Activated naive CD4-positive, alpha-beta T cell treated with anti-CD3 and anti-CD28 coated beads, Interleukin-2, amount 10 ng/mL, durations not matched to agents 7 days and 5 days (primary cell): ENCODE results near the gene ILDR2.
A peak's percentile ranks its signal among the peaks of the same experiment; 100 is the strongest.

Experiments used
- CTCF ChIA-PET: fragments of 350-600 bp; sonication (Branson Sonifier 250); formaldehyde crosslinking; loops from one replicate; lab custom pipeline; 2021; ENCODE audit warnings: antibody characterized with exemption; lab: Charles Lee
- DNase-seq: peaks from one replicate; pipeline ENCODE4 v3.0.0-alpha.2; 2020
- H3K27ac Mint-ChIP-seq: one replicate; pipeline ENCODE4 v1.8.0; 2021; ENCODE audit warnings: mild to moderate bottlenecking, moderate library complexity, mixed read lengths
- H3K27me3 Mint-ChIP-seq: one replicate; pipeline ENCODE4 v1.8.0; 2021; ENCODE audit warnings: mild to moderate bottlenecking, mixed read lengths
- H3K36me3 Mint-ChIP-seq: one replicate; pipeline ENCODE4 v1.8.0; 2021; ENCODE audit warnings: mixed read lengths
- H3K4me1 Mint-ChIP-seq: one replicate; pipeline ENCODE4 v1.8.0; 2021; ENCODE audit warnings: mixed read lengths
- H3K4me3 Mint-ChIP-seq: one replicate; pipeline ENCODE4 v1.8.0; 2021; ENCODE audit warnings: mild to moderate bottlenecking, moderate library complexity, mixed read lengths
- H3K9me3 Mint-ChIP-seq: one replicate; pipeline ENCODE4 v1.8.0; 2021; ENCODE audit warnings: mixed read lengths

The ILDR2 gene

GRCh38 chr1:166907051-166907450 lies 68.3 kb downstream of the ILDR2 start:
- no peak for DNase-seq

GRCh38 chr1:166906647-166907046 lies 68.7 kb downstream of the ILDR2 start:
- no peak overlapping the region for H3K4me3 Mint-ChIP-seq
- H3K27ac Mint-ChIP-seq: no peak overlapping the region
- H3K27me3 Mint-ChIP-seq: peaks cover 8% of the 10 kb centered on the region
- peaks cover 28% of the 10 kb centered on the region for H3K4me1 Mint-ChIP-seq
- DNase-seq: no peak
- CTCF ChIA-PET: interaction anchor here (1.2 to 20.7 kb wide), 3 partner anchors 22 to 152 kb away, joined by 3 to 682 read pairs (median 32); no protein-coding TSS in a partner anchor
- no peaks in the 10 kb centered on the region for H3K36me3 Mint-ChIP-seq
- H3K9me3 Mint-ChIP-seq: no peaks in the 10 kb centered on the region

More at GRCh38 chr1:166907051-166907450, 68.3 kb downstream of the ILDR2 start:
- peaks cover 28% of the 10 kb centered on the region for H3K4me1 Mint-ChIP-seq
- CTCF ChIA-PET: interaction anchor here (4.5 to 20.7 kb wide), 2 partner anchors 23 to 151 kb away, joined by 32 to 682 read pairs; no protein-coding TSS in a partner anchor
- no peaks in the 10 kb centered on the region for H3K9me3 Mint-ChIP-seq
- H3K27me3 Mint-ChIP-seq: peaks cover 8% of the 10 kb centered on the region
- H3K27ac Mint-ChIP-seq: no peak overlapping the region
- no peaks in the 10 kb centered on the region for H3K36me3 Mint-ChIP-seq
- no peak overlapping the region for H3K4me3 Mint-ChIP-seq

- Mint-ChIP-seq H3K4me1 (peaks cover 25% of the 10 kb centered on the region), H3K36me3 (no peaks in the 10 kb centered on the region), H3K27me3 (peaks cover 8% of the 10 kb centered on the region), H3K4me3 (no peak overlapping the region), H3K27ac (peak overlapping the region; percentile 16), H3K9me3 (no peaks in the 10 kb centered on the region)
- DNase-seq: peak; percentile 25
- CTCF ChIA-PET: interaction anchor here (0.5 to 20.7 kb wide), 4 partner anchors 21 to 153 kb away, joined by 3 to 682 read pairs (median 4); no protein-coding TSS in a partner anchor
Observed at GRCh38 chr1:166905900-166906299, 69.4 kb downstream of the ILDR2 start.

GRCh38 chr1:166905136-166905535 lies 70.2 kb downstream of the ILDR2 start:
- DNase-seq: no peak
- Mint-ChIP-seq H3K9me3 (no peaks in the 10 kb centered on the region), H3K4me3 (no peak overlapping the region), H3K36me3 (no peaks in the 10 kb centered on the region), H3K27me3 (peaks cover 11% of the 10 kb centered on the region), H3K27ac (no peak overlapping the region), H3K4me1 (peaks cover 19% of the 10 kb centered on the region)
- CTCF ChIA-PET: interaction anchor here (1.2 to 20.7 kb wide), 2 partner anchors 20 to 153 kb away, joined by 5 to 682 read pairs; no protein-coding TSS in a partner anchor

- peaks cover 21% of the 10 kb centered on the region for H3K27me3 Mint-ChIP-seq
- CTCF ChIA-PET: interaction anchor here (20.7 kb wide), 1 partner anchor 155 kb away, joined by 682 read pairs; no protein-coding TSS in a partner anchor
- DNase-seq: no peak
- H3K36me3 Mint-ChIP-seq: no peaks in the 10 kb centered on the region
- H3K4me3 Mint-ChIP-seq: no peak overlapping the region
- peaks cover 19% of the 10 kb centered on the region for H3K4me1 Mint-ChIP-seq
- H3K27ac Mint-ChIP-seq: no peak overlapping the region
- no peaks in the 10 kb centered on the region for H3K9me3 Mint-ChIP-seq
Observed at GRCh38 chr1:166903232-166903631, 72.1 kb downstream of the ILDR2 start.

- H3K27me3 Mint-ChIP-seq: peaks cover 25% of the 10 kb centered on the region
- CTCF ChIA-PET: interaction anchor here (1.0 to 2.6 kb wide), 3 partner anchors 8 to 157 kb away, joined by 4 to 17 read pairs (median 6); no protein-coding TSS in a partner anchor
- peaks cover 14% of the 10 kb centered on the region for H3K4me1 Mint-ChIP-seq
- no peak for DNase-seq
- no peak overlapping the region for H3K27ac Mint-ChIP-seq
- H3K36me3 Mint-ChIP-seq: no peaks in the 10 kb centered on the region
- H3K9me3 Mint-ChIP-seq: peaks cover 5% of the 10 kb centered on the region
- no peak overlapping the region for H3K4me3 Mint-ChIP-seq
Observed at GRCh38 chr1:166902279-166902678, 73.1 kb downstream of the ILDR2 start.

GRCh38 chr1:166900987-166901386 lies 74.4 kb downstream of the ILDR2 start:
- no peak for DNase-seq
- peaks cover 2% of the 10 kb centered on the region for H3K36me3 Mint-ChIP-seq
- CTCF ChIA-PET: interaction anchor here (2.2 to 2.6 kb wide), 2 partner anchors 9 to 158 kb away, joined by 15 to 17 read pairs; no protein-coding TSS in a partner anchor
- no peak overlapping the region for H3K4me3 Mint-ChIP-seq
- peaks cover 28% of the 10 kb centered on the region for H3K27me3 Mint-ChIP-seq
- no peak overlapping the region for H3K27ac Mint-ChIP-seq
- H3K4me1 Mint-ChIP-seq: peaks cover 6% of the 10 kb centered on the region
- peaks cover 10% of the 10 kb centered on the region for H3K9me3 Mint-ChIP-seq

GRCh38 chr1:166899769-166900168 lies 75.6 kb downstream of the ILDR2 start:
- CTCF ChIA-PET: interaction anchor here (1.2 to 2.2 kb wide), 3 partner anchors 10 to 159 kb away, joined by 4 to 15 read pairs (median 5); no protein-coding TSS in a partner anchor
- Mint-ChIP-seq H3K4me1 (no peaks in the 10 kb centered on the region), H3K9me3 (peaks cover 10% of the 10 kb centered on the region), H3K27ac (no peak overlapping the region), H3K4me3 (no peak overlapping the region), H3K27me3 (peaks cover 31% of the 10 kb centered on the region), H3K36me3 (peaks cover 2% of the 10 kb centered on the region)
- no peak for DNase-seq

GRCh38 chr1:166895766-166896165 lies 79.6 kb downstream of the ILDR2 start:
- Mint-ChIP-seq H3K27me3 (peaks cover 39% of the 10 kb centered on the region), H3K36me3 (peaks cover 2% of the 10 kb centered on the region), H3K4me3 (no peak overlapping the region), H3K4me1 (no peaks in the 10 kb centered on the region), H3K9me3 (peaks cover 10% of the 10 kb centered on the region), H3K27ac (no peak overlapping the region)
- DNase-seq: no peak
- CTCF ChIA-PET: no interaction called here

GRCh38 chr1:166889776-166890175 lies 85.6 kb downstream of the ILDR2 start:
- Mint-ChIP-seq H3K27ac (no peak overlapping the region), H3K4me3 (no peak overlapping the region), H3K4me1 (peaks cover 8% of the 10 kb centered on the region), H3K27me3 (peaks cover 31% of the 10 kb centered on the region), H3K9me3 (no peaks in the 10 kb centered on the region), H3K36me3 (no peaks in the 10 kb centered on the region)
- CTCF ChIA-PET: interaction anchor here (2.6 kb wide), 1 partner anchor 169 kb away, joined by 9 read pairs; no protein-coding TSS in a partner anchor
- no peak for DNase-seq

GRCh38 chr1:166888373-166889111 lies 86.8 kb downstream of the ILDR2 start:
- CTCF ChIA-PET: interaction anchor here (2.6 kb wide), 1 partner anchor 170 kb away, joined by 9 read pairs; no protein-coding TSS in a partner anchor
- no peaks in the 10 kb centered on the region for H3K9me3 Mint-ChIP-seq

GRCh38 chr1:166884971-166885370 lies 90.4 kb downstream of the ILDR2 start:
- CTCF ChIA-PET: interaction anchor here (0.8 to 9.8 kb wide), 6 partner anchors 9 to 175 kb away, joined by 3 to 146 read pairs (median 5); partner anchors contain the start of gene TADA1

More at GRCh38 chr1:166888373-166889111, 86.8 kb downstream of the ILDR2 start:
- DNase-seq: no peak
- no peak overlapping the region for H3K4me3 Mint-ChIP-seq
- no peak overlapping the region for H3K27ac Mint-ChIP-seq
- peaks cover 38% of the 10 kb centered on the region for H3K27me3 Mint-ChIP-seq
- H3K36me3 Mint-ChIP-seq: no peaks in the 10 kb centered on the region
- H3K4me1 Mint-ChIP-seq: peaks cover 17% of the 10 kb centered on the region

GRCh38 chr1:166884040-166884642 lies 91.2 kb downstream of the ILDR2 start:
- Mint-ChIP-seq H3K36me3 (no peaks in the 10 kb centered on the region), H3K27ac (no peak overlapping the region), H3K4me1 (peaks cover 20% of the 10 kb centered on the region), H3K9me3 (no peaks in the 10 kb centered on the region), H3K4me3 (no peak overlapping the region), H3K27me3 (peaks cover 39% of the 10 kb centered on the region)
- DNase-seq: peak; percentile 59
- CTCF ChIA-PET: interaction anchor here (0.7 to 9.8 kb wide), 7 partner anchors 22 to 185 kb away, joined by 3 to 146 read pairs (median 3); no protein-coding TSS in a partner anchor

More at GRCh38 chr1:166884971-166885370, 90.4 kb downstream of the ILDR2 start:
- H3K9me3 Mint-ChIP-seq: no peaks in the 10 kb centered on the region
- H3K4me1 Mint-ChIP-seq: peaks cover 20% of the 10 kb centered on the region
- DNase-seq: no peak
- H3K4me3 Mint-ChIP-seq: no peak overlapping the region
- no peaks in the 10 kb centered on the region for H3K36me3 Mint-ChIP-seq
- peaks cover 39% of the 10 kb centered on the region for H3K27me3 Mint-ChIP-seq
- H3K27ac Mint-ChIP-seq: no peak overlapping the region

- H3K27me3 Mint-ChIP-seq: peaks cover 37% of the 10 kb centered on the region
- no peak for DNase-seq
- CTCF ChIA-PET: interaction anchor here (1.2 to 9.8 kb wide), 4 partner anchors 26 to 177 kb away, joined by 3 to 146 read pairs (median 18); no protein-coding TSS in a partner anchor
- H3K36me3 Mint-ChIP-seq: no peaks in the 10 kb centered on the region
- H3K9me3 Mint-ChIP-seq: no peaks in the 10 kb centered on the region
- H3K27ac Mint-ChIP-seq: no peak overlapping the region
- peaks cover 20% of the 10 kb centered on the region for H3K4me1 Mint-ChIP-seq
- H3K4me3 Mint-ChIP-seq: no peak overlapping the region
Observed at GRCh38 chr1:166882893-166883292, 92.4 kb downstream of the ILDR2 start.
